Testis (tissue), 3 donors: ENCODE measurements around the gene C1QB. TPM values are rescaled to one million over a fixed set of nuclear protein-coding genes. Genes with fewer than 3 reads are reported as not detected.

Source experiments
- DNase-seq: peaks from one replicate; pipeline ENCODE4 v3.0.0-alpha.2; 2019
- H3K27ac ChIP-seq, 2 donors: fragments of 200-600 bp; sonication (generic); one replicate each; pipeline ENCODE4 v1.5.1; 2019
- H3K27me3 ChIP-seq: fragments of 200-600 bp; sonication (generic); one replicate; pipeline ENCODE4 v1.5.1; 2019
- H3K36me3 ChIP-seq: fragments of 200-600 bp; sonication (generic); one replicate; pipeline ENCODE4 v1.5.1; 2017; ENCODE audit warnings: low read depth; ENCODE audit errors: missing control alignments
- H3K4me1 ChIP-seq: fragments of 200-600 bp; sonication (generic); one replicate; pipeline ENCODE4 v1.5.1; 2019
- H3K4me3 ChIP-seq, 2 donors: fragments of 200-600 bp; sonication (generic); one replicate each; pipeline ENCODE4 v1.5.1; 2017 to 2019
- H3K9me3 ChIP-seq: fragments of 200-600 bp; sonication (generic); one replicate; pipeline ENCODE4 v1.5.1; 2017
- POLR2A ChIP-seq: fragments of 450-650 bp; IDR thresholded peaks from one replicate; pipeline ENCODE4 v1.6.1; 2017; ENCODE audit warnings: antibody characterized with exemption, mild to moderate bottlenecking, moderate library complexity
- WGBS, 2 donors: methylation state at CpG; one replicate each; pipeline ENCODE4 v1.1.5; 2018; 5-methylcytosine and 5-hydroxymethylcytosine counted together
- intact Hi-C: fragments of 100-400 bp; cut with DNase I; formaldehyde crosslinking; loops from one replicate; pipeline ENCODE4 v1.15.1; 2023; ENCODE audit warnings: low total_unique reads
- polyA plus RNA-seq: library from polyadenylated mRNA; stranded (reverse); fragments of 350-450 nt; fragmentation: Illumina TruSeq; extraction: RNeasy Lipid Tissue Mini Kit (QIAGEN cat#74804); gene quantifications from one replicate; pipeline ENCODE4 v1.2.3, GENCODE V29; 2014; ENCODE audit warnings: low read depth, low replicate concordance; ENCODE audit not compliant: insufficient read depth
- total RNA-seq, 2 donors: library from RNA; depleted of rRNA; stranded (reverse); fragments of >200 nt; gene quantifications; one replicate each; pipeline ENCODE4 v1.2.3, GENCODE V29; 2016
- TF ChIP-seq, protein P1 (sequence below), 3 experiments: fragments of 450-650 bp in 2 of 3; fragments of 200-600 bp in 1 of 3; sonication (generic) in 1 of 3; IDR thresholded peaks; one replicate each; pipeline ENCODE4 v1.5.1; 2016 to 2019; ENCODE audit warnings: antibody characterized with exemption in 3 of 3, mild to moderate bottlenecking in 2 of 3, moderate library complexity in 1 of 3

C1QB gene
- total and polyA plus RNA-seq, 3 donors from 2014 or later, result 16.8 to 155 (median 66.0) TPM

DNA sequence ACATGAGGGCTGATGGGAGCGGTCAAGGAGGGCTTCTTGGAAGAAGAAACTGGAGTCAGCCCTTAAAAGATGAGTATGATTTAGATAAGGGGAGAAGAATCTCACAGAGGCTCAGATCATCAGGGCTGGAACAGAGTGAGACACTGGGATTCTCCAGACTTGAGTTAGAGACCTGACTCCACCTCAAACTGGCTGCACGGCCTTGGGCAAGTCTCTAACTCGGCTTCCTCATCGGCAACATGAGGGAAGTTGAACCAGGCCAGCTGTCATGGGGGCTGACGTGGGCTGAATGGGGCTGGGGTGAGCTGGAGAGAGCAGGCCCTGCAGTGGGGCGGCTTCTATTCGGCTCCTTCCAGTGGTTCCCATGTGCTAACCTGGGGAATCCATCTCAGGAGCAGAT lies 7.1 kb upstream of the C1QB start:
- TF ChIP-seq, protein P1, sequence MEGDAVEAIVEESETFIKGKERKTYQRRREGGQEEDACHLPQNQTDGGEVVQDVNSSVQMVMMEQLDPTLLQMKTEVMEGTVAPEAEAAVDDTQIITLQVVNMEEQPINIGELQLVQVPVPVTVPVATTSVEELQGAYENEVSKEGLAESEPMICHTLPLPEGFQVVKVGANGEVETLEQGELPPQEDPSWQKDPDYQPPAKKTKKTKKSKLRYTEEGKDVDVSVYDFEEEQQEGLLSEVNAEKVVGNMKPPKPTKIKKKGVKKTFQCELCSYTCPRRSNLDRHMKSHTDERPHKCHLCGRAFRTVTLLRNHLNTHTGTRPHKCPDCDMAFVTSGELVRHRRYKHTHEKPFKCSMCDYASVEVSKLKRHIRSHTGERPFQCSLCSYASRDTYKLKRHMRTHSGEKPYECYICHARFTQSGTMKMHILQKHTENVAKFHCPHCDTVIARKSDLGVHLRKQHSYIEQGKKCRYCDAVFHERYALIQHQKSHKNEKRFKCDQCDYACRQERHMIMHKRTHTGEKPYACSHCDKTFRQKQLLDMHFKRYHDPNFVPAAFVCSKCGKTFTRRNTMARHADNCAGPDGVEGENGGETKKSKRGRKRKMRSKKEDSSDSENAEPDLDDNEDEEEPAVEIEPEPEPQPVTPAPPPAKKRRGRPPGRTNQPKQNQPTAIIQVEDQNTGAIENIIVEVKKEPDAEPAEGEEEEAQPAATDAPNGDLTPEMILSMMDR (IDR thresholded peaks at IDR 0.05), result no peak
- TF ChIP-seq POLR2A, result no peak
- no peaks in the 10 kb centered on the region for H3K9me3 ChIP-seq
- DNase-seq, result no peak
- H3K27me3 ChIP-seq, result no peaks in the 10 kb centered on the region
- no peak overlapping the region for H3K27ac ChIP-seq
- H3K4me1 ChIP-seq, result no peaks in the 10 kb centered on the region
- no peaks in the 10 kb centered on the region for H3K36me3 ChIP-seq
- no peak overlapping the region for H3K4me3 ChIP-seq
- intact Hi-C loops, result no loop called here
- 84 to 93% methylated on average over 7 of the region's 7 CpGs for WGBS, 2 donors

DNA sequence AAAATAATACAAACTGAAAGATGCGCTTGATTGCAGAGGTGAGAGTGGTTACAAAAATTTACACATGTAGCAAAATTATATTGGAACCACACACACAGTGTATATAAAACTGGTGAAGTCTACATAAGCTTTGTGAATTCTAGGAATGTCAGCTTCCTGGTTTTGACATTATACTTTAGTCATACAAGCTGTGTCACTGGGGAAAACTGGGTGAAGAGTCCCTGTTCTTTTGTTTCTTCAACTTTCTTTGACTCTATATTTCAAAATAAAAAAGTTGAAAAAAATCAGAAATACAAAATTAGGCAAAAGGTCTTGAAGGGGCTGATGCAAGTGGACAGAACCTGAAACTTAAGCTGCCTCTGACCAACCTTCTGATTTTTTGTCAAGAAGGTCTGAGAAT lies 6.7 kb upstream of the C1QB start:
- H3K4me1 ChIP-seq, result no peaks in the 10 kb centered on the region

DNA sequence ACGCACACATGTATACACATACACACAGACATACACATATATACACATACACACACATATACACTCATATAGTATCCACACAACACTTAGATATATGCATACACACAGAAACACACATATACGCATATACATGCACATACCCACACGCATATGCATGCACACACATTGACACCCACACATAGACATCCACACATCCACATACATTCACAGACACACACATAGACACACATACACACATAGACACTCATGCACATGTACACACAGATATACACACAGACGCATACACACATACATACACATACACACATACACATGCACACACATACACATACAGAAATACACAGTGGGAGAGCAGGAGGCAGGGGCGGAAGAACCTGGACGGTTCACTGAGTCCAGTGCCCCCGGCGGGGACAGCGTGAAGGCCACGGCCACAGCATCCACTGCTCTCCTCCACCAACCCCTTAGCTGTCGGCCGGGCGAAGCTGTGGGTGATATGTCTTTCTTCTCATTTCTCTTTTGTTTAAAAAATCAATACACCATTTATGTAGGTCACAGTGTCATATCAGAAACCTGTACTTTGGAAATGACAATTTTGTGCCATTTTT lies 2.8 kb upstream of the C1QB start:
- 87 to 88% methylated on average over 13 of the region's 13 CpGs for WGBS, 2 donors
- no peaks in the 10 kb centered on the region for H3K27me3 ChIP-seq
- TF ChIP-seq, protein P1 (IDR thresholded peaks at IDR 0.05), result no peak
- no peak for TF ChIP-seq POLR2A

More for the DNA sequence above, 6.7 kb upstream of the C1QB start:
- H3K27ac ChIP-seq, result no peak overlapping the region
- H3K36me3 ChIP-seq, result no peaks in the 10 kb centered on the region
- DNase-seq, result no peak
- no peaks in the 10 kb centered on the region for H3K27me3 ChIP-seq
- 88 to 100% methylated on average over 1 of the region's 1 CpG for WGBS, 2 donors
- no peaks in the 10 kb centered on the region for H3K9me3 ChIP-seq
- TF ChIP-seq POLR2A, result no peak
- TF ChIP-seq, protein P1 (IDR thresholded peaks at IDR 0.05), result no peak
- no peak overlapping the region for H3K4me3 ChIP-seq
- intact Hi-C loops, result no loop called here

DNA sequence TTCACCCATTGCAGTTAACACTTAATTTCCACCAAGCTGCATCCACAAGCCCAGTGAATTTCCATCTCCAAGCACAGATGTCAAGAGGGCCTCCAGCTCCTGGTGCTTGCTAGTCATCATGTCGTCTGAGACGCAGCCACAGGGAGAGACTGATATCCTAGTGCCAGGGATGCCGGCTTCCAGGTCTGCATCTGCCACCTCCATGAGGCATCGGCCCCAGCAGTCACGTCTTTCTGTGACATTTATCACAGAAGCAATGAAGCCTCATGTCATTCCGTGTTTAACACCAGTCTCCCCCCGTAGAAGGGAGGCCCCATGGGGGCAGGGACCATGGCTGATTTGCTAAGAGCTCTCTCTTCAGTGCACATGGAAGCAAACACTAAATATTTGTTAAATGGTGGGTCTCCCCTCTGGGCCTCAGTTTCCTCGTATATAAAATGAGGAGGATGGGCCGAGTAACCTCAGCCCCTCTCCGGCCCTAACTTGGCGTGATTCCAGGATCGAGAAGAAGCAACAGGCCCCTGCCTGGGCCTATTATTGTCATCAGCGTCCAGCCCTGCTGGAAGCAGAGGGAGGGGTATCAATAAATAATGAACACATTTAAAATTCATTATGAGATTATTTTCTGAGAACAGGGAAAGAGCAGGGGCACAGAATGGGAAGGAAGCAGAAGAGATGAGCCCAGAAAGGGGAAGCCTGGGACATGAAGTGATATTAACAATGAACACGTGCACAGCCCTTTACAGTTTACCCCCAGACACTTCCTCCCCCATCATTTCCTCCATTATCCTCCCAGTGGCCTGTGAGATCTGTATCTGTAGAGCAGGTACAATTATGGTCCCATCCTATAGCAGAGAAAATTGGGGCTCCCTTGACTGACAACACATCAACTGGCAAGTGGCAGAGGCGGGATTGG lies 837 bp upstream of the C1QB start:
- 74 to 79% methylated on average over 15 of the region's 15 CpGs for WGBS, 2 donors
- DNase-seq, result no peak
- H3K27me3 ChIP-seq, result no peaks in the 10 kb centered on the region

More for the DNA sequence above, 2.8 kb upstream of the C1QB start:
- H3K9me3 ChIP-seq, result no peaks in the 10 kb centered on the region
- intact Hi-C loops, result no loop called here
- no peak overlapping the region for H3K4me3 ChIP-seq
- H3K4me1 ChIP-seq, result no peaks in the 10 kb centered on the region
- DNase-seq, result no peak
- H3K36me3 ChIP-seq, result no peaks in the 10 kb centered on the region
- H3K27ac ChIP-seq, result no peak overlapping the region

More for the DNA sequence above, 837 bp upstream of the C1QB start:
- Histone ChIP-seq H3K4me1 (no peaks in the 10 kb centered on the region), H3K4me3 (no peak overlapping the region), H3K9me3 (no peaks in the 10 kb centered on the region), H3K36me3 (no peaks in the 10 kb centered on the region), H3K27ac (no peak overlapping the region)
- TF ChIP-seq POLR2A, result no peak
- TF ChIP-seq, protein P1 (IDR thresholded peaks at IDR 0.05), result no peak
- intact Hi-C loops, result no loop called here
